Activated T-cell treated with anti-CD3 and anti-CD28 coated beads for 48 hours (primary cell): ENCODE measurements around the gene HMGCS2.

Experiments used
- DNase-seq: peaks from one replicate; pipeline ENCODE4 v3.0.0-alpha.2; 2020; ENCODE audit warnings: low read depth

Gene HMGCS2

GRCh38 chr1:119762409-119762808, 6.3 kb downstream of the HMGCS2 start:
- DNase-seq: no peak

- DNase-seq: no peak
Measured at GRCh38 chr1:119758584-119758983, 10.1 kb downstream of the HMGCS2 start.

DNA sequence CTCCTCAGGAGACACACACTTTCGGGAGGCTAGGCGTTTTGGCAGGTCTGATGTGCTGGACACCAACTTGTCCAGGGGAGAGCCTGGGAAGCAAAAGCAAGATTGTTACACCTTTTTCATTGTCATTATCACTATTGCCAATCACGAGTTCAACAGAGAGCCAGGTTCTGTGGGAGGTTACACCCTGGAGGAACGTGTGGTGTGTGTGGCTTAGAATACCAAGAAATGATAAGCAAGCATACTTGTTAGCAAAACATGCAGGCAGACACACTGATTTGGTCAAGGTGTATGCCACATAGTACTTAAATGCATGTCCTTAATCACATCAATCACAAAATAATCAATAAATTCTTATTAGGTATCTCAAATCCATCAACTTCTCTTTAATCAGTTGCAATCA, 16.1 kb downstream of the HMGCS2 start:
- DNase-seq: no peak

- no peak for DNase-seq
Measured at GRCh38 chr1:119748040-119748439, 20.7 kb downstream of the HMGCS2 start.

- no peak for DNase-seq
Measured at GRCh38 chr1:119747451-119747850, 21.3 kb downstream of the HMGCS2 start.

DNA sequence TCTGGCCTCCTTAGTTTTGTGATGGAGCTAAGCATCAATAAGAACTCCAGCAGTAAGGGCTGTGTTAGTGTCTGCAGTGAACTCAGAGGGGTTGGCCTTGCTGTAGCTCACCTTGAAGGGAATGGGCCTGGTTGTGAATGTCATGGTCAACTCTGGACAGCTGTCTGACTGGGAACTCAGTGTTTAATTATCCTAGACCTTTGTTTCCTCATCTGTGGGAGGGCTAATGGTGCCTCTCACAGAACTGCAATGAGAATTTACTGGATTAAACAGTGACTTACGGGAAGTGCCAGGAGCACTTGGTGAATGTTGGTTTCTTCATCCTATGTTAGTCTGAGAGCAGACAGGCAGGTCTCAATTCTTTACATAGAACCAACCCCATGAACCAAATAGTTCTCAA, 23.7 kb downstream of the HMGCS2 start:
- DNase-seq: no peak

DNA sequence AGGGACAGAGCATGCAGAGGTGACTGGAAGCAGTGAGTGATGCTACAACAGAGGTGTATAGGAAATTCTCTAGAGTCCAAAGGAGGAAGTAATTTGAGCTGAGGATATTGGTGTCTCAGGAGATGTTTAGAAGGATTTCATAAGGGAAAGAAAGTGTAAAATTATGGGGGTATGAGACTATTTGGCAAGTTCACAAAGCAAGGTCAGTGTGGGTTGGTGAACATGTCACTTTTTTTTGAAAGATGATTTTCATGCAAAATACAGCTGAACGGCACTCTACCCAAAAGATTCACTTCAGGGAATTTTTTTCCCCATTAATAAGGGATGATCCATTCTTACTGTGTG, 24.1 kb downstream of the HMGCS2 start:
- DNase-seq: no peak

GRCh38 chr1:119743776-119744597, 24.7 kb downstream of the HMGCS2 start:
- DNase-seq: peak; percentile 35

DNA sequence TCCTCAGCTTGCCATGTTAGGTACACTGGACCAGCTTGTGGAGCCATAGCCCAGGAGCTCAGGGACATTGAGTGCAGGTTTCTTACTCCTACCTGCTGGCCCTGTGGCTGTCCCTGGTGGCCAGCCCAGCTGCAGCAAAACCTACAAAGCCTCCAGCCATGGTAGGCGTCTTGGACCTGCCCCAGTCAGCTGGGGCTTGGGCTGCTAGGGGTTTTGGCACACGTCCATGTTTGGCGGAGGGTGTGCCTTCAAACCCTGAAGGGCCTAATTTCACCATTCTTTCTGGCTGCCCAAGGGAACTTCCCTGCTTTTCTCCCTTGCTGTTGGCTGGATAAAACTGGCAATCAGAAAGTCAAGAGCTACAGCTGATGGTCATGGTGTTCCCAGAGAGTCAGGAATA, 25.4 kb downstream of the HMGCS2 start:
- DNase-seq: no peak

DNA sequence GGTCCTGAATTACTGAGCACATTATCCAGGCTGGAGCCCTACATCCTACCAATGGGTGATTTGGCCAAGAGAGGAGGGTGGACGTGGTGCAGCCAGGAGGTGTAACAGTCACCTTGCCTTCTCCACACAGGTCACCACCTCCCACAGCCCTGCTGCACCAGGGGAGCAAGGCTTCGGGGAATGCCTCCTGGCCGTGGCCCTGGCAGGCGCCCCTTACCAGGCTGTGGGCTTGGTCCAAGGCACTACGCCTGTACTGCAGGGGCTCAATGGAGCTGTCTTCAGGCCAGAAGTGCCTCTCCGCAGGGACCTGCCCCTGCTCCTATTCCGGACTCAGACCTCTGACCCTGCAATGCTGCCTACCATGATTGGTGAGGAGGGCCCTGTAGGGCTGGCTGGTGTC, 26.0 kb downstream of the HMGCS2 start:
- DNase-seq: no peak

DNA sequence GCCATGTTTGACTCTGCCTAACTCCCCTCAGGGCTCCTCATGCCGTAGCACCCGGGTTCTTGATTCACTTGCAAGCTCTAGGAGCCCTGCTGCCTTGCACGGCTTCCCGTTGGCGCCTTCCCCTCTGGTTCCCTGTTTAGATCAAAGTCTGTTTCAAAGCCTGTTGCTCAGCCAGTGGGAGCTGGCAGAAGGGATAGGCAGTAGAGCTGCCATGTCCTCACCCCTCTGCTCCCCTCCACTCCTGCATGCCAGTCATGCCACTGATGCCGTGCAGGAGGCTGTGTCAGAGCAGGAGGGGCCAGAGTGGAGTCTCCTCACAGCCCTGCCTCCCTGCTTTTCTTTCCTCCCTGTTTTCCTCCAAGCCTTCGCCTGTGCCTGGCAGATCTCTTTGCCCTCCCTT, 26.5 kb downstream of the HMGCS2 start:
- no peak for DNase-seq

- no peak for DNase-seq
Measured at GRCh38 chr1:119740896-119741780, 27.6 kb downstream of the HMGCS2 start.

DNA sequence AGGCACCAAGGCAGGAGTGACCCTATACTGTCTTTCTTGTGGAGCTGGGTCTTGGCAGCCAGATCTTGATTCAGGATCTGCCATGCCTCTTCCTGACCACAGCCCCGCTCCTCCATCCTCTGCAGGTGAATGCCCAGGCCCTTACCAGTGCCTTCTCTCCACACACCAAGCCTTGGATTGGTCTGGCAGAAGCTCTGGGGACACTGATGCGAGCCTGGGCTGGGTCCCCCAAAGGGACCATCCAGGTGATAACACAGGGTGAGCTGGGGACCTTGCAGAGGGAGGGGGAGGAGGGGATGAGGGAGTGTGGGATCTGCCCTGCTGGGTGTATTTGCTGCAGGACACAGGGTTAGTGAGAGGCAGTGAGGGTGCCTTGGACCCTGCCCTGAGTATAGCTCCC, 28.4 kb downstream of the HMGCS2 start:
- no peak for DNase-seq

GRCh38 chr1:119739150-119739549, 29.6 kb downstream of the HMGCS2 start:
- no peak for DNase-seq

DNA sequence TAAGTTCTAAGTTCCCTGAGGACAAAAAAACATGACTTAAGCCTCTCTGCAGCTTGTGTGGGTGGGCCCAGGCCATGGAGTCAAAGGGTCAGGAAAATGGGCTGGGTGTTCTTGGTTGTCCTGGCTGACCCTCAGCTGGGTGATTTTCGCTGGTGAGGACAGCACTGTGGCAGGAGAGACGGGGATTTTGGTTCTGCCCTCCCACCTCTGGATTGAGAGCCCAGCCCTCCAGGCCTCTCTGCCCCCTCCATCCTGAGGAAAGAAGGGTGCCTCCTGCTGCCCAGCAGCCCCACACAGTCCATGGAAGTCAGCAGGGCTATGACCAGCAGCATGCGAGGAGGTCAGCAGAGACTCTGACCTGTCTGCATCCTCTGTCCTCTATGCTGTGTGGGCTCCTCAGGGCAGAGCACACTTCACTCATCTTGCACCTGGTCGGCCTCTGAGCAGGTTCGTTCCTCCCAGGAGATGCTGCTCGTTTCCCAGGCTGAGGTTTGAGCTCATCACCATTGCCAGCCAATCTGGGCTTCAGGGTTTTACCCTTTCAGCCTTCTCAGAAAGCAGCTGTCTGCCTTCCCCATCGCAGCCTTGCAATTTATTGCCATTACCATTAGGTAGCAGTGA, 30.5 kb downstream of the HMGCS2 start:
- DNase-seq: no peak

- DNase-seq: no peak
Measured at GRCh38 chr1:119737040-119737682, 31.5 kb downstream of the HMGCS2 start.

DNA sequence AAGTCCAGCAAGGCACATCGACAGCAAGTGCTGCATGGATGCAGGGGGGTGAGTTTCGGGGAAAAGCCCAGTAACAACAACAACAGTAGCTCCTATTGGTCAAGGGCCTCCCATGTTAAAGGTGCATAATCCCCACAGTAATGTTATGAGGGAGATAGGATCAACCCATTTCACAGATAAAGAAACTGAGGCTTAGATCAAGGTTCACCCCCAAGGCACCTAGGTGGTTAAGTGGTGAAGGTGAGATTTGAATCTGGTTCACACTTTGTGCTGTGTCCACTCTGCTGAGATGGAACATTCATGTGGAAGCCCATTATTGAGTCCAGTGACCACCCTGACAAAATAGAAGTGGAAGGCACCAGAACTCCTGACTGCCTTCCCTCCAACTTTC, 32.1 kb downstream of the HMGCS2 start:
- DNase-seq: no peak

- no peak for DNase-seq
Measured at GRCh38 chr1:119735217-119735616, 33.5 kb downstream of the HMGCS2 start.

GRCh38 chr1:119733754-119734153, 35.0 kb downstream of the HMGCS2 start:
- no peak for DNase-seq

DNA sequence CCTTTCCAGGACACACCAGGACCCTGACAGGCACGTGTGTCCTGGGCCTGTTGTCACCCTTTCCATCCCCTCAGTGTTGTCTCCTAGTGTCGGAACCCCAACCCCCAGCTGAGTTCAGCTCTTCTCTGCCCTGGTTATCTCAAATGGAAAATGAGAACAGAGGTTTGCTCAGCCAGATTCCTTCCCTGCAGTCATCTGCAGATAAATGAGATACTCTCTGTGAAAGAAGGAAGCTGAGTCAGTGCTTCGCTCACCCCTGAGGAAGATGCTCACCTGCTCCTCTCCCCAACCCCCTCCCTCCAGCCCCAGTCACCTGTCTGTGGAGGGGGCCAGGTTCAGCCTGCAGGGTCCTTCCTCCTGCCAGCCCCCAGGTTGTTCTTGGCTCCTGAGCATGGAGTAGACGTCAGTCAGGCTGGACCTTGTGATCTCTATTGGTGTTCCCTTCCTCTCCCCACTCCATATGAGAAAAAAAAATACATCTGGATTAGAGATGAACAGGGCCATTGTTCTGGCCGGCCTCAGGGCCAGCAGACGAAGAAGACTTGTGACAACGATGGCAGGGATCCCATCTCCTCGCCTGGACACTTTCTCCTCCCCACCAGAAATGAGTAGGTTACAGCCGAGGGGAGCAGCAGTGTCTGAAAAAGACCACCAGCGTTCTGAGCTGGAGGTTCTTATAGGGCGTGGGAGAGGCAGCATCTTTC, 36.1 kb downstream of the HMGCS2 start:
- no peak for DNase-seq

- DNase-seq: no peak
Measured at GRCh38 chr1:119731741-119732430, 36.8 kb downstream of the HMGCS2 start.
